Skeletal muscle satellite cell (primary cell): ENCODE measurements around the gene SMYD3.

ENCODE experiments used
- H3K27me3 ChIP-seq: 2 replicates; pipeline ENCODE4 v1.7.0; 2013; ENCODE audit warnings: low read length; ENCODE audit not compliant: control insufficient read depth, insufficient read depth
- H3K36me3 ChIP-seq: 2 replicates; pipeline ENCODE4 v1.7.0; 2013; ENCODE audit warnings: mild to moderate bottlenecking, control low read depth, low read length; ENCODE audit not compliant: insufficient read depth
- H3K4me1 ChIP-seq: 2 replicates; pipeline ENCODE4 v1.7.0; 2013; ENCODE audit warnings: low read length; ENCODE audit not compliant: control insufficient read depth, insufficient read depth
- H3K4me2 ChIP-seq: 2 replicates; pipeline ENCODE4 v1.7.0; 2013; ENCODE audit warnings: mild to moderate bottlenecking, low read length
- H3K4me3 ChIP-seq: 2 replicates; pipeline ENCODE4 v1.7.0; 2013; ENCODE audit warnings: low read length
- H3K9ac ChIP-seq: 2 replicates; pipeline ENCODE4 v1.7.0; 2013; ENCODE audit warnings: mild to moderate bottlenecking, low read depth, low read length, moderate library complexity
- H3K9me3 ChIP-seq: replicated peaks from 2 replicates; pipeline ENCODE4 v1.7.0; 2013; ENCODE audit warnings: mild to moderate bottlenecking, control low read depth, low read length

Gene SMYD3

DNA sequence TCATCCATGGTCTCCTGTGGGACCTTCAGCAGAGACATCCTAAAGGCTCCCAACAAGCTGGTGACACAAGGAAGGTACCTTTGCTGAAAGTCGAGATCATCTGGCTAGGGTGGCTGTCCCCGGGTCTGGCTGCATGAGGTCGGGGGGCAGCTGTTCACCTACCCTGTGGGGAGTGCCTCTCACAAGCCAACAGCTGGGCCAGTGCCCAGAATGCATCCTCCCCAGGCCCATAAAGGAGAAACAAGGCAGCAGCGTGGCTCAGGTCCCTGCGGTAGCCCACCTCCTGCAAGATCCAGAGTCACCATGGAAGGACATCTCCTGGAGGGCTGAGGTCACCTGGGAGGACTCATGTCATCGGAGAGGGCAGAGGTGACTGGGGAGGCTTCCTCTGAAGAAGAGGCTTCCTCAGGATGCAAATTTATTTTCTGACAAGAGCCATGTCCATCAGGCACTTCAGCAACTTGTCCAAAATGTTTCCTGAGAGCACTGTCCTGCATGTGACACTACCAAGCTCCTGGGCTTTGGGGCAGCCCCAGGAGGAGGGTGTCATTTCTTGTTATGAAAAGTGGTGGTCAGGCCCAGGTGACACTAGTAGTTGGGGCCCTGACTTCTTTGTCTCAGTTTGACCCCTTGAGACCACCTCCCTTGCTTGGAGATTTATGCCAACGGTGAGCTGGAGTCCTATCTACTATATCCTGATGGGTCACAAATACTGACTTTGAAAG is 6.7 kb upstream of the SMYD3 start:
- peaks cover 9% of the 10 kb centered on the region for H3K9me3 ChIP-seq
- no peaks in the 10 kb centered on the region for H3K4me1 ChIP-seq
- H3K36me3 ChIP-seq: no peaks in the 10 kb centered on the region
- H3K27me3 ChIP-seq: no peaks in the 10 kb centered on the region
- H3K9ac ChIP-seq: no peak overlapping the region
- H3K4me3 ChIP-seq: no peak overlapping the region
- H3K4me2 ChIP-seq: no peak overlapping the region

DNA sequence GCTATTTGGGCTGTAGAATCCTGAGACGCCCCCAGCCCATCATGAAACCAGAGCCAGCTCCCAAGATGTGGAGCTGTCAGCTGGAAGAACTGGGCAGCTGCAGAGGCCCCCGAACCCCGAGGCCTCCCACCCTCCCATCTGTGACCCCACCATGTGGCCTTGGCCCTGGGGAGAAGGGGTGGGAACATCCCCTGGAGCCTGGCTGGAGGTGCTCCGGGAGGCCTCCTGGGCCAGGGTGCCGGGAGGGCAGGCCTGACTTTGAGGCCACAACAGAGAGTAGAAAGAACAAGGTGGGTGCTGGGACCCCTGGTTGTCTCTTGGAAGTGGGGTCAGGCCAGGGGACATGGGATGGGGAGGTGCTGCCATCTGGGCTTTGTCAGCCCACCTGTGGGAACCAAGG is 6.0 kb upstream of the SMYD3 start:
- Histone ChIP-seq H3K4me3 (no peak overlapping the region), H3K9ac (no peak overlapping the region), H3K4me2 (no peak overlapping the region), H3K27me3 (no peaks in the 10 kb centered on the region), H3K9me3 (peaks cover 9% of the 10 kb centered on the region), H3K4me1 (no peaks in the 10 kb centered on the region), H3K36me3 (no peaks in the 10 kb centered on the region)

- Histone ChIP-seq H3K27me3 (no peaks in the 10 kb centered on the region), H3K4me1 (no peaks in the 10 kb centered on the region), H3K9me3 (peaks cover 6% of the 10 kb centered on the region), H3K36me3 (no peaks in the 10 kb centered on the region), H3K4me2 (no peak overlapping the region), H3K9ac (no peak overlapping the region), H3K4me3 (no peak overlapping the region)
Observed at GRCh38 chr1:246512635-246513034, 5.6 kb upstream of the SMYD3 start.

DNA sequence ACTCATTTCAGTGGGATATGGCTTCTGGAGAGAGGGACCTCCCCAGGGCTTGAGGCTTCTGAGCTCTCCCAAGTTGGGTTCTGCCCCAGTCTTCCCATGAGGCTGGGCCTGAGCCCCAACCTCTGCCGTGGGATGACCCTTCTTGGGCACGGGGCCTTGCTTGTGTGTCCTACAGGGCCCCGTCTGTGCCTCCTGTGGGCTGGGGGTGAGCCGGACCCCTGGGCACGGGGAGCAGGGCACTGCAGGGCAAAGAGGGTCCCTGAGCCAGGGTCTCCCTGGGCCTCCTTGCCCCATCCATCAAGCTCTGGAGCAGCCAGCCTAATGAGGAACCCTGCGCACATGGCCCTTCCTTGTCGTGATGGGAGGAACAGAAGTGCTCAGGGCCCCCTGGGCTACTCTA is 5.2 kb upstream of the SMYD3 start:
- Histone ChIP-seq H3K9ac (no peak overlapping the region), H3K27me3 (no peaks in the 10 kb centered on the region), H3K9me3 (peaks cover 5% of the 10 kb centered on the region), H3K4me1 (no peaks in the 10 kb centered on the region), H3K4me3 (no peak overlapping the region), H3K4me2 (no peak overlapping the region), H3K36me3 (no peaks in the 10 kb centered on the region)

DNA sequence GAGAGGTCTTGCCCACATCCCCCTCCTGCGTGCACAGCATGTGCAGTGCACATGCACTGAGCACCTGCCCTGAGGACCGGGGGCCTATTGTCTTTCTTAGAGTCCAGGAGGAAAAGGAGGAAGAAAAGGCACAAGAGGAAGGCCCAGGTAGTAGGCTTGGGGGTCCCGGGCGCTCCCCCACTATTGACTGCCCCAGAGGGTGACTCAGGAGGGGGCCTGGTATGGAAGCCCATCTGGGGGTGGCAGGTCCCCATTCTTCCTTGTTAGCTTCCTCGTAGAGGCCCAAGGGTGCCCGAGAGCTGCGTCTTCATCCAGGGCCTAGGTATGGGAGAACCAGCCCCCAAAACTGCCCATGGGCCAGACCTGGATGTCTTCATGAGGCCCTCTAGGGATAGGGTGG is 4.1 kb upstream of the SMYD3 start:
- Histone ChIP-seq H3K4me1 (peaks cover 3% of the 10 kb centered on the region), H3K4me2 (no peak overlapping the region), H3K27me3 (no peaks in the 10 kb centered on the region), H3K4me3 (no peak overlapping the region), H3K9me3 (peaks cover 5% of the 10 kb centered on the region), H3K36me3 (no peaks in the 10 kb centered on the region), H3K9ac (no peak overlapping the region)

DNA sequence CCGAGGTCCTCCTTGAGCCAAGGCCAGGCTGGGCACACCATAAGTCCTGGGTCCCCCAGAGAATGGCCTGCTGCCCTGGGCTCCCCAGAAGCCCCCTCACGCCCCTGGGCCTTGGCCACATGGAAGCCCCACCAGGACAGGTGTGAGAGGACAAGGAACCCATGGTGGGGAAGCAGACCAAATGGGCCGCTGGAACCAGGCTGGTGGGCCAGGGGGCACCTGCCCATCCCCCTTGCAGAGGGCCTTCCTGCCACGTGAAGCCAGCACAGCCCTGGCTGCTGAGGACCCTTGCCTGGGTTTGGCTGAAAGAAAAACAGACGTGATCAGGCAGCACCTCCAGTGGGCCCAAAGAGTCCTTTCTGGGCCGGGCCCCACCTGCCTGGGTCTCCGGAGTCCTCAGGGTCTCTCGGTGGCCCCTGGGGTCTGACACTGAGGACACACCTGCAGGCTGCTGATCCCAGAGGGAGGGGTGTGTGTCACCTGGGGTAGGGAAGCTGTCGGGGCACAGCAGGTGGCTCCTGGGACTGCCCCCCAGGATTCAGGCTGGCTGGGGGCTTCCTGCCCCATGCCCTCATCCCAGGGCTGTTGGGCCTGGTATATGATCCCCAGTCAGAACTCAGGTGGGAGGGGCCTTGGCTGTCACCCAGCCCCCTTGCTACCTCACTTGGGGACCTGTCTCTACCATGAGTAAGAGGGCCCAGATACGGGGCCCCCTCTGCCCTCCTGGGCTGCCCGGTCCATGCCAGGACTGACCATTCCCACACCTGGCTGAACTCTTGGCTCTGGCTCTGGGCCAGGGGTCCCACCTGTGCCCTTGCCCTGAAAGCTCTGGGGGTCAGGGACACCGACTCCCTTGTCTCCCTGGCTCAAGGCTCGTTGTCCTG is 3.3 kb upstream of the SMYD3 start:
- Histone ChIP-seq H3K4me1 (peaks cover 5% of the 10 kb centered on the region), H3K27me3 (no peaks in the 10 kb centered on the region), H3K4me2 (no peak overlapping the region)

GRCh38 chr1:246508897-246509688 is 2.0 kb upstream of the SMYD3 start:
- Histone ChIP-seq H3K36me3 (no peaks in the 10 kb centered on the region), H3K4me2 (no peak overlapping the region), H3K9ac (no peak overlapping the region), H3K4me3 (no peak overlapping the region), H3K9me3 (no peaks in the 10 kb centered on the region), H3K27me3 (no peaks in the 10 kb centered on the region), H3K4me1 (peaks cover 5% of the 10 kb centered on the region)

More for the DNA sequence above, 3.3 kb upstream of the SMYD3 start:
- H3K9ac ChIP-seq: no peak overlapping the region
- H3K36me3 ChIP-seq: no peaks in the 10 kb centered on the region
- H3K9me3 ChIP-seq: peaks cover 5% of the 10 kb centered on the region
- H3K4me3 ChIP-seq: no peak overlapping the region

DNA sequence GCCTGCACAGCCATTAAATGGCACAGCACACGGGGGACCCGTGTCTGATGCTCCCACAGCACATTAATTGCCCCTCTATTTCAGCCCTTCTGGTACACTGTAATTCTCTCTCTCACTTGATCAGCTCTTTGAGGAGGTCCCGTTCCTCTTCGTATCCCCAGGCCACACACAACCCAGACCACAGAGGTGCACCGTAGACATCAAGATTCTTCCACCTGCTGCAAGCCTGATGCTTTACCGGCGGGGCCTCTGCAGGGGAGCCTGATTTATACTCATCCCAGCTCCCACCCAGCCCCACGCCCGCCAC is 759 bp downstream of the SMYD3 start:
- Histone ChIP-seq H3K4me2 (peak overlapping the region; percentile 94), H3K9ac (peak overlapping the region; percentile 62), H3K9me3 (no peaks in the 10 kb centered on the region), H3K4me3 (peak overlapping the region; percentile 96), H3K27me3 (no peaks in the 10 kb centered on the region), H3K4me1 (peaks cover 14% of the 10 kb centered on the region), H3K36me3 (no peaks in the 10 kb centered on the region)

- Histone ChIP-seq H3K4me3 (no peak overlapping the region), H3K4me1 (peaks cover 14% of the 10 kb centered on the region), H3K4me2 (no peak overlapping the region), H3K27me3 (no peaks in the 10 kb centered on the region), H3K9ac (no peak overlapping the region), H3K9me3 (no peaks in the 10 kb centered on the region), H3K36me3 (no peaks in the 10 kb centered on the region)
Observed at GRCh38 chr1:246503341-246503740, 3.7 kb downstream of the SMYD3 start.

- Histone ChIP-seq H3K4me3 (no peak overlapping the region), H3K27me3 (no peaks in the 10 kb centered on the region), H3K9me3 (no peaks in the 10 kb centered on the region), H3K4me1 (no peaks in the 10 kb centered on the region), H3K9ac (no peak overlapping the region), H3K4me2 (no peak overlapping the region), H3K36me3 (no peaks in the 10 kb centered on the region)
Observed at GRCh38 chr1:246497331-246497915, 9.7 kb downstream of the SMYD3 start.

DNA sequence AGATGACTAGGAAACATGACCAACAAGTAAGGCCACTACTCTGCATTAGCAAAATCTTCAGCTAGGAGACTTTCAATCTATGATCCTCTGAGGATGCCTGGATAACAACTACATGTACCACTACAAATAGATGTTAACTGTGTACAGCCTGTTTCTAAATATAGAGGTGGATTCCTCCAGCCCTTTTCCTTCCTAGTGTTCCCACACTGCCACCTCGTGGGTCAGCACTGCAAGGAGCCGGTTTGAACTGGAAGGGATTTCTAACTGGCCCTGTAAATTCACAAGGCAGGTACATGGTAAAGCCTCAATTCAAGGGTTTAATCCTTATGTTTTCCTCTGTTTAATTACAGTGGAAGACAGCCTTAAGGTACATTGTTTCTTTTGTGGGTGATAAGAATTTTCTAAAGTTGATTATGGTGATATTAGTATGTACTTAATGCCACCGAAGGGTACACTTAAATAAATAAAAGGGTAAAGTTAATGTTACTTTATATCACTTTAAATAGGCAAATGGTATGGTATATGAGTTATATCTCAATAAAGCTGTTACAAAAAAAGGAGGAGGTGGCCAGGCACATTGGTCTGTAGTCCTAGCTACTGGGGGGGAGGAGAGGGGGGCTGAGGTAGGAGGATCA is 14.4 kb downstream of the SMYD3 start:
- Histone ChIP-seq H3K4me2 (no peak overlapping the region), H3K4me3 (no peak overlapping the region), H3K9ac (no peak overlapping the region), H3K9me3 (no peaks in the 10 kb centered on the region), H3K36me3 (no peaks in the 10 kb centered on the region), H3K4me1 (no peaks in the 10 kb centered on the region), H3K27me3 (no peaks in the 10 kb centered on the region)
